ENCODE measurements around the gene NCAPD2. TPM values are rescaled to one million over a fixed set of nuclear protein-coding genes. Genes with fewer than 3 reads are reported as not detected.

Gene NCAPD2, protein sequence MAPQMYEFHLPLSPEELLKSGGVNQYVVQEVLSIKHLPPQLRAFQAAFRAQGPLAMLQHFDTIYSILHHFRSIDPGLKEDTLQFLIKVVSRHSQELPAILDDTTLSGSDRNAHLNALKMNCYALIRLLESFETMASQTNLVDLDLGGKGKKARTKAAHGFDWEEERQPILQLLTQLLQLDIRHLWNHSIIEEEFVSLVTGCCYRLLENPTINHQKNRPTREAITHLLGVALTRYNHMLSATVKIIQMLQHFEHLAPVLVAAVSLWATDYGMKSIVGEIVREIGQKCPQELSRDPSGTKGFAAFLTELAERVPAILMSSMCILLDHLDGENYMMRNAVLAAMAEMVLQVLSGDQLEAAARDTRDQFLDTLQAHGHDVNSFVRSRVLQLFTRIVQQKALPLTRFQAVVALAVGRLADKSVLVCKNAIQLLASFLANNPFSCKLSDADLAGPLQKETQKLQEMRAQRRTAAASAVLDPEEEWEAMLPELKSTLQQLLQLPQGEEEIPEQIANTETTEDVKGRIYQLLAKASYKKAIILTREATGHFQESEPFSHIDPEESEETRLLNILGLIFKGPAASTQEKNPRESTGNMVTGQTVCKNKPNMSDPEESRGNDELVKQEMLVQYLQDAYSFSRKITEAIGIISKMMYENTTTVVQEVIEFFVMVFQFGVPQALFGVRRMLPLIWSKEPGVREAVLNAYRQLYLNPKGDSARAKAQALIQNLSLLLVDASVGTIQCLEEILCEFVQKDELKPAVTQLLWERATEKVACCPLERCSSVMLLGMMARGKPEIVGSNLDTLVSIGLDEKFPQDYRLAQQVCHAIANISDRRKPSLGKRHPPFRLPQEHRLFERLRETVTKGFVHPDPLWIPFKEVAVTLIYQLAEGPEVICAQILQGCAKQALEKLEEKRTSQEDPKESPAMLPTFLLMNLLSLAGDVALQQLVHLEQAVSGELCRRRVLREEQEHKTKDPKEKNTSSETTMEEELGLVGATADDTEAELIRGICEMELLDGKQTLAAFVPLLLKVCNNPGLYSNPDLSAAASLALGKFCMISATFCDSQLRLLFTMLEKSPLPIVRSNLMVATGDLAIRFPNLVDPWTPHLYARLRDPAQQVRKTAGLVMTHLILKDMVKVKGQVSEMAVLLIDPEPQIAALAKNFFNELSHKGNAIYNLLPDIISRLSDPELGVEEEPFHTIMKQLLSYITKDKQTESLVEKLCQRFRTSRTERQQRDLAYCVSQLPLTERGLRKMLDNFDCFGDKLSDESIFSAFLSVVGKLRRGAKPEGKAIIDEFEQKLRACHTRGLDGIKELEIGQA (N-terminal part only)
- total RNA-seq, result 87.6 and 120 TPM in 2 replicates

DNA sequence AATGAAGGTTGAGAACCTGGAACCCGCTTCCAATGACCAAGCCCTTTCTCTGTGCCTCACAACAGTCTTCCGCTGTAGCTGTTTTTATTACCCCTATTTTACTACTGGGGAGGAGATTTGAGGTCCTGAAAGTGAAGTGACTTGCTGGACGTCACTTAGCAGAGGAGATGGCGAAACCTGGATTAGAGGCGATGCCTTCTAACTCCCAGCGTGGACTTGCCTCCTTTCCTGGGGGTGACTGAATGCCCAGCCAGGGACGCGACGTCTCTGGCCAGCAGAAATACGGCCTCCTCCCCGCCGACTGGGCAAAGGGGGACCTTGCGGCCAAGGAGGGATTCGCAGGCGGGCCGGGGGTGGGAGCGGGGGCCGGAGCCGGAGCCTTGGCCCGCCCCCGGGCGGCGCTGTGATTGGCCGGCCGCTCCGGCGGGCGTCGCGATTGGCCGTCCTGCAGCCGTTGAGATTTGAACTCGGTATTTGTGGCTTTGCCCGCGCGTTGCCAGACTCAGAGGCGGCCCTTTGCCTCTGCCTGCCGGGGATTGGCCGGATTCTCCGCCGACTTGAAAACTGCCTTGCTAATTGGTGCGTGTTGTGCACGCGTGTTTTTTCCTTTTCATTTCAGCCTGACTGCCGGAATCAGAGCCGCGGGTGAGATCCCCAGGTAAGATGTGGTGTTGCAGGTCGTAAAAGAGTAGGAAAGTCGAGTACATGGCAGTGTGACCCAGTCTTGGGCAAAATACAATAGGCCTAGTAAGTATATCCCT, at the start of gene NCAPD2:
TSS of gene NCAPD2 (plus strand) at position 606 of the 761 bp plus-strand sequence. CDS start 997 bp downstream, outside the sequence.

DNA sequence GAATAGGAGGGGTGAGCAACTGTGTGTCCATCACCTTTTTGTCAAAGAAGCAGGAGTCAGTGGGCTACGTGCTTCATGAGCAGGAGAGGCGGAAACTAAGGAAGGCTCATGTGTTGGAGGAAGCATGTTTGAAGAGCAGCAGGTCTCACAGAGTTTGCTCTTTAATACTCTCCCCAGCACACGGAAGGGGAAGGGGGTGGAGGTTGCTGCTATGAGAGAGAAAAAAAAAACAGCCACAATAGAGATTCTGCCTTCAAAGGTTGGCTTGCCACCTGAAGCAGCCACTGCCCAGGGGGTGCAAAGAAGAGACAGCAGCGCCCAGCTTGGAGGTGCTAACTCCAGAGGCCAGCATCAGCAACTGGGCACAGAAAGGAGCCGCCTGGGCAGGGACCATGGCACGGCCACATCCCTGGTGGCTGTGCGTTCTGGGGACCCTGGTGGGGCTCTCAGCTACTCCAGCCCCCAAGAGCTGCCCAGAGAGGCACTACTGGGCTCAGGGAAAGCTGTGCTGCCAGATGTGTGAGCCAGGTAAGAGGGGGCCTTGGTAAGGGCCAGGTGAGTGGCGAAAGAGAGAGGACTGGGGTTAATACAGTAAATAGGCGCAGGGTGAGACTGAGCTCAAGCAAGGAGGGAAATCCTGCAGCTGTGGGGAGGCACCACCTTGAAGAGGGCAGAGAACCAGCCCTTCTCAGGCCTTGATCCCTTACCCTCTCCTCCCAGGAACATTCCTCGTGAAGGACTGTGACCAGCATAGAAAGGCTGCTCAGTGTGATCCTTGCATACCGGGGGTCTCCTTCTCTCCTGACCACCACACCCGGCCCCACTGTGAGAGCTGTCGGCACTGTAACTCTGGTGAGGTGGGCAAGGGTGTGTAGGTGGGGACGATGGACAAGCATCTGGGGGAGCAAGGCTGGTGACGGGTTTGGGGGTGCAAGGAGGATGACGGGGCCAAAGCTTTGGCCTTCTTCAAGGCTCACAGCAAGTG, 48.9 kb upstream of the NCAPD2 start, which contains the start of gene CD27:
TSS of gene CD27 (plus strand) at position 252 of the 985 bp plus-strand sequence. CDS start at position 393, 141 bp downstream.

GRCh38 chr12:6451348-6452244, 42.3 kb upstream of the NCAPD2 start, which contains the start of gene TAPBPL:
Gene TAPBPL (plus strand): TSS chr12:6452042. CDS start chr12:6452249, 207 bp downstream.

DNA sequence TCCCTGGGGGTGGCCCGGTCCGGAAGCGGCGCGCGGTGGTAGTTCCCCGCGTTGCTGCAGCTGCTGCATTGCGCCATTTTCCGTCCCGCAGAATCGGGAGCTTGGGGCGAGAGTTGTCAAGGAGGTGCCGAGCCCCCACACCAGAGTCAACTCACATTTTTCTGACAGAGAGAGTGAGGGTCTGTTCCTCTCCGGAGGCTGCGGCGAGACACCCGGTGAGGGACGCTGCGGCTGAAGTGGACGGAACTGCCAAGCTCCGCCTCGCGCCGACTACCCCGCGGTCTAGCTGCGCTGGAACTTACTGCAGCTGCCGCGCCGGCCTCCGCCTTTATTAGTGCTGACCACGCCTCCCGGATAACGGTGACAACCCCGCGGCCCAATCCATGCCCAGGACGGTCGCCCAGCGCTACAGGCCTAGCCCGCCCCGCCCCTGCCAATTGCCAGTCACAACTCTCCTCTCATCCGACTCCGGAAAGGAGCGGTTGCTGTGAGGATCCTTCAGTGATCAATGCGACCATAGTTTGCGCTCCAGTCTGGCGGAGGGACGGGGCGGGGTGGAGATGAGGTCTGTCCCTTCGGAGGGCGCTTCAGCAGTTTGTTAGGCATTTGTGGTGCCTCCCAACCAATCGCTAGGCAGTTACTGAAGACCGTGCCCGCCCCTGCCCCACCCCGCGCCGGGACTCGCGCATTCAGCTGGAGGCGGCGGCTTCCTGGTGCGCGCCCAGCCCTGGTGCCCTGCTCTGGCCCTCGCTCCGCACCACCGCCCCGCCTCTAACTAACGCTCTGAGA, 23.3 kb upstream of the NCAPD2 start, which contains the start of gene VAMP1:
TSS of gene VAMP1 (minus strand) at position 303 of the 789 bp plus-strand sequence. CDS start at position 157, 146 bp downstream.

DNA sequence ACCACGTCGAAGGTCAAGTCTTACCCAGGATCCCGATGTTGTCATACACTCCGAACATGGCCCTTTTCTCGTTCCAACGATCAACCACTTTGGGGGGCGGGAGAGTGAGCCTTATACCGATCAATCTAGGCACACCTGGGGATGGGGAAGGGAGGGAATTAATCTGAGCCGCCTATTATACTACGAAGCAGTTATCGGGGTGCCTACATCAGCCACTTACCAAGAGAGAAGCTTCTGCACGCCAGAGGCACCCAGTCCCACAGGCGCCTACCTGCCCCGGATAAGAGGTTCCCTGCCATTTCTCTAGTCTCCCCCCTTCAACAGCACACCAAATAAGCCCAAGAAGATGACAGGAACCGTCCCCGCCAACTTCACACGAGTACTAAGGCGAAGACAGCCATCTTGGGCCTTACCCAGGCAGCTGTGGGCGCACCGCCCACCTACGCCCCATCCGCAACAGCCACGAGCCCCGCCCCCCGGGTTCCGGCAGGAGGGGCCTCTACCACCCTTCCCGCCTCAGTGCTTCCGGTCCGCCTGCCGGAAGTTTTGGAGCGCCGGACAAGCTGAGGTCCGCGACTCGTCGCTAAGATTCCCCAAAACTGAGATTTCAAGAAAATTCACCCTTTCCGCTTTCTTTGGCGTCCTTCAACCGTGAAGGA, 935 bp upstream of the NCAPD2 start, which contains the start of gene MRPL51:
TSS of gene MRPL51 (minus strand) at position 425 of the 659 bp plus-strand sequence. CDS start at position 299, 126 bp downstream.

DNA sequence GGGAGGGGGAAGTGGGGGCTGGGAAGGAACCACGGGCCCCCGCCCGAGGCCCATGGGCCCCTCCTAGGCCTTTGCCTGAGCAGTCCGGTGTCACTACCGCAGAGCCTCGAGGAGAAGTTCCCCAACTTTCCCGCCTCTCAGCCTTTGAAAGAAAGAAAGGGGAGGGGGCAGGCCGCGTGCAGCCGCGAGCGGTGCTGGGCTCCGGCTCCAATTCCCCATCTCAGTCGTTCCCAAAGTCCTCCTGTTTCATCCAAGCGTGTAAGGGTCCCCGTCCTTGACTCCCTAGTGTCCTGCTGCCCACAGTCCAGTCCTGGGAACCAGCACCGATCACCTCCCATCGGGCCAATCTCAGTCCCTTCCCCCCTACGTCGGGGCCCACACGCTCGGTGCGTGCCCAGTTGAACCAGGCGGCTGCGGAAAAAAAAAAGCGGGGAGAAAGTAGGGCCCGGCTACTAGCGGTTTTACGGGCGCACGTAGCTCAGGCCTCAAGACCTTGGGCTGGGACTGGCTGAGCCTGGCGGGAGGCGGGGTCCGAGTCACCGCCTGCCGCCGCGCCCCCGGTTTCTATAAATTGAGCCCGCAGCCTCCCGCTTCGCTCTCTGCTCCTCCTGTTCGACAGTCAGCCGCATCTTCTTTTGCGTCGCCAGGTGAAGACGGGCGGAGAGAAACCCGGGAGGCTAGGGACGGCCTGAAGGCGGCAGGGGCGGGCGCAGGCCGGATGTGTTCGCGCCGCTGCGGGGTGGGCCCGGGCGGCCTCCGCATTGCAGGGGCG, 40.2 kb downstream of the NCAPD2 start, which contains the start of gene GAPDH:
TSS of gene GAPDH (plus strand) at position 595 of the 772 bp plus-strand sequence. CDS start 316 bp downstream, outside the sequence.

Other genes with a start within 250 kb of the NCAPD2 start
- gene PLEKHG6, start 183.4 kb upstream of the NCAPD2 start, total RNA-seq, result 21.9 and 24.0 TPM in 2 replicates
- 149 and 283 TPM in 2 replicates for gene TNFRSF1A, start 152.0 kb upstream of the NCAPD2 start, total RNA-seq
- 88.7 and 91.7 TPM in 2 replicates for gene SCNN1A, start 118.5 kb upstream of the NCAPD2 start, total RNA-seq
- 197 and 205 TPM in 2 replicates for gene LTBR, start 109.9 kb upstream of the NCAPD2 start, total RNA-seq
- not detected in 2 replicates for gene CD27, start 49.1 kb upstream of the NCAPD2 start, total RNA-seq
- gene TAPBPL, start 42.1 kb upstream of the NCAPD2 start, total RNA-seq, result 2.5 and 3.0 TPM in 2 replicates
- 1.8 and 2.9 TPM in 2 replicates for gene VAMP1, start 23.4 kb upstream of the NCAPD2 start, total RNA-seq
- gene MRPL51, start 840 bp upstream of the NCAPD2 start, total RNA-seq, result 116 and 153 TPM in 2 replicates
- 8,018 and 11,435 TPM in 2 replicates for gene GAPDH, start 40.4 kb downstream of the NCAPD2 start, total RNA-seq
- 1.8 and 3.3 TPM in 2 replicates for gene IFFO1, start 61.9 kb downstream of the NCAPD2 start, total RNA-seq
- 46.7 and 47.1 TPM in 2 replicates for gene NOP2, start 74.2 kb downstream of the NCAPD2 start, total RNA-seq
- gene CHD4, start 113.3 kb downstream of the NCAPD2 start, total RNA-seq, result 180 and 243 TPM in 2 replicates
- gene LPAR5, start 141.9 kb downstream of the NCAPD2 start, total RNA-seq, result 16.6 TPM in 2 replicates
- 0.28 TPM in 1 of 2 replicates, not detected in the other for gene ACRBP, start 153.3 kb downstream of the NCAPD2 start, total RNA-seq
- 19.8 and 24.4 TPM in 2 replicates for gene ING4, start 169.0 kb downstream of the NCAPD2 start, total RNA-seq
- 15.1 and 21.8 TPM in 2 replicates for gene ZNF384, start 195.3 kb downstream of the NCAPD2 start, total RNA-seq
- not detected in 2 replicates for gene PIANP, start 206.7 kb downstream of the NCAPD2 start, total RNA-seq
- 56.4 and 63.6 TPM in 2 replicates for gene COPS7A, start 229.9 kb downstream of the NCAPD2 start, total RNA-seq